Loucy (cell line): ENCODE measurements around the gene FOXJ2.

Source experiments
- CTCF ChIP-seq: fragments of 200-600 bp; sonication (generic); conservative IDR thresholded peaks from 2 replicates; pipeline ENCODE4 v1.5.1; 2014; ENCODE audit warnings: mild to moderate bottlenecking, antibody characterized with exemption, low read length
- EZH2phosphoT487 ChIP-seq: fragments of 200-600 bp; IDR thresholded peaks from 2 replicates; pipeline ENCODE4 v1.6.1; 2018; ENCODE audit warnings: antibody characterized with exemption, mild to moderate bottlenecking, moderate library complexity, borderline replicate concordance

DNA sequence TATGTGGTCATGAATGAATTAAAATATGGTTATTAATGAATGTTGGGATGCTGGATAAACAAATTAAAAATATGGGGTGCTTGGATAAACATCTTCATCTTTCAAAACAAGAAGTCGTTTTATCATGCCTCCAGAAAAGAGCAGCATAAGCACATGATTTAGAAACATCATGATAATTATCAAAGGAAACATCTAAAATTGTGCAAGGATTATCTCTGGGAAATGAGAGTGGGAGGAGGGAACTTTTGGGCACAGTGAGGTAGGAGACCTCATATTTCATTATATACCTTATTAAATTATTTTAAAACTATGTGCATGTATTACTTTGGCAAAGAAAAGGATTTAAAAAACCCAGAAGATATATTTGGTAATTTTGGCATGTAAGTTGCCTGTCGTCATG, 24.8 kb downstream of the FOXJ2 start:
- TF ChIP-seq EZH2phosphoT487 (no peak), CTCF (no peak)
